ENCODE results near the gene ATF6B. TPM values are rescaled to one million over a fixed set of nuclear protein-coding genes. Genes with fewer than 3 reads are reported as not detected.
"Not testable (repeated sequence)": the region's sequence is repeated elsewhere in the genome, so short reads cannot be mapped to it uniquely, and the experiment has no call there.

Gene ATF6B
- total and polyA plus RNA-seq, 2 experiments from 2014 or later, result 37.9 to 43.7 TPM

GRCh38 chr6:32105433-32105832 is 22.6 kb downstream of the ATF6B start:
- Histone ChIP-seq H3K27ac (no peak overlapping the region), H3K27me3 (no peaks in the 10 kb centered on the region), H3K4me1 (ENCODE audit: insufficient read depth) (peaks cover 26% of the 10 kb centered on the region), H2AFZ (no peak overlapping the region), H4K20me1 (ENCODE audit: insufficient read depth, poor library complexity, severe bottlenecking) (no peaks in the 10 kb centered on the region), H3K9me2 (replicated peaks; ENCODE audit: insufficient read depth) (no peaks in the 10 kb centered on the region), H3K4me3 (no peak overlapping the region), H3K9me3 (ENCODE audit: low read depth) (no peaks in the 10 kb centered on the region), H3K4me2 (no peak overlapping the region), H3K36me3 (replicated peaks; ENCODE audit: insufficient read depth, low read depth) (no peaks in the 10 kb centered on the region), H3K79me2 (no peaks in the 10 kb centered on the region)
- TF ChIP-seq EZH2 (IDR thresholded peaks at IDR 0.05; ENCODE audit: borderline replicate concordance) (no peak), CTCF (IDR thresholded peaks at IDR 0.05; ENCODE audit: poor library complexity) (no peak), EZH2phosphoT487 (IDR thresholded peaks at IDR 0.05; ENCODE audit: low read depth, severe bottlenecking, unreplicated experiment) (no peak)
- DNase-seq (ENCODE audit: low spot score), result no peak
- whole genome bisulfite sequencing (ENCODE audit: low lambda C conversion rate, missing lambda C conversion rate), result 77% methylated on average over 4 of the region's 4 CpGs

- Histone ChIP-seq H3K9me2 (replicated peaks; ENCODE audit: insufficient read depth) (no peaks in the 10 kb centered on the region), H2AFZ (no peak overlapping the region), H3K9me3 (ENCODE audit: low read depth) (no peaks in the 10 kb centered on the region), H4K20me1 (ENCODE audit: insufficient read depth, poor library complexity, severe bottlenecking) (no peaks in the 10 kb centered on the region), H3K27ac (no peak overlapping the region), H3K27me3 (no peaks in the 10 kb centered on the region), H3K79me2 (no peaks in the 10 kb centered on the region), H3K4me2 (no peak overlapping the region), H3K4me3 (no peak overlapping the region), H3K36me3 (replicated peaks; ENCODE audit: insufficient read depth, low read depth) (no peaks in the 10 kb centered on the region), H3K4me1 (ENCODE audit: insufficient read depth) (peaks cover 5% of the 10 kb centered on the region)
- 79% methylated on average over 3 of the region's 3 CpGs for WGBS (ENCODE audit: low lambda C conversion rate, missing lambda C conversion rate)
- TF ChIP-seq EZH2 (IDR thresholded peaks at IDR 0.05; ENCODE audit: borderline replicate concordance) (no peak), CTCF (IDR thresholded peaks at IDR 0.05; ENCODE audit: poor library complexity) (no peak), EZH2phosphoT487 (IDR thresholded peaks at IDR 0.05; ENCODE audit: low read depth, severe bottlenecking, unreplicated experiment) (no peak)
- no peak for DNase-seq (ENCODE audit: low spot score)
Observed at GRCh38 chr6:32102255-32102654, 25.8 kb downstream of the ATF6B start.

GRCh38 chr6:32100251-32100650 is 27.8 kb downstream of the ATF6B start:
- H3K9me3 ChIP-seq (ENCODE audit: low read depth); H2AFZ ChIP-seq; DNase-seq (ENCODE audit: low spot score); H3K4me1 ChIP-seq (ENCODE audit: insufficient read depth); H3K79me2 ChIP-seq; H3K9me2 ChIP-seq (replicated peaks; ENCODE audit: insufficient read depth); H4K20me1 ChIP-seq (ENCODE audit: insufficient read depth, poor library complexity, severe bottlenecking); H3K27ac ChIP-seq; H3K4me2 ChIP-seq; H3K36me3 ChIP-seq (replicated peaks; ENCODE audit: insufficient read depth, low read depth); H3K4me3 ChIP-seq; H3K27me3 ChIP-seq: not testable (repeated sequence)
- 73% methylated on average over 8 of the region's 8 CpGs for WGBS (ENCODE audit: low lambda C conversion rate, missing lambda C conversion rate)

- no peaks in the 10 kb centered on the region for H3K79me2 ChIP-seq
- DNase-seq (ENCODE audit: low spot score), result no peak
- 100% methylated on average over 3 of the region's 3 CpGs for WGBS (ENCODE audit: low lambda C conversion rate, missing lambda C conversion rate)
- H3K4me1 ChIP-seq (ENCODE audit: insufficient read depth), result peaks cover 12% of the 10 kb centered on the region
- no peaks in the 10 kb centered on the region for H3K36me3 ChIP-seq (replicated peaks; ENCODE audit: insufficient read depth, low read depth)
- H3K4me2 ChIP-seq, result no peak overlapping the region
- no peak overlapping the region for H3K27ac ChIP-seq
- H3K9me2 ChIP-seq (replicated peaks; ENCODE audit: insufficient read depth), result no peaks in the 10 kb centered on the region
- TF ChIP-seq EZH2phosphoT487 (IDR thresholded peaks at IDR 0.05; ENCODE audit: low read depth, severe bottlenecking, unreplicated experiment), result no peak
- TF ChIP-seq EZH2 (IDR thresholded peaks at IDR 0.05; ENCODE audit: borderline replicate concordance), result no peak
- TF ChIP-seq CTCF (IDR thresholded peaks at IDR 0.05; ENCODE audit: poor library complexity), result no peak
- no peaks in the 10 kb centered on the region for H4K20me1 ChIP-seq (ENCODE audit: insufficient read depth, poor library complexity, severe bottlenecking)
- H2AFZ ChIP-seq, result no peak overlapping the region
- no peaks in the 10 kb centered on the region for H3K27me3 ChIP-seq
- H3K4me3 ChIP-seq, result no peak overlapping the region
- H3K9me3 ChIP-seq (ENCODE audit: low read depth), result no peaks in the 10 kb centered on the region
Observed at GRCh38 chr6:32097364-32097763, 30.7 kb downstream of the ATF6B start.
